Measurements from ENCODE around the gene REEP1. TPM values are rescaled to one million over a fixed set of nuclear protein-coding genes. Genes with fewer than 3 reads are reported as not detected.
A peak's percentile ranks its signal among the peaks of the same experiment; 100 is the strongest.
"Not testable (repeated sequence)": the region's sequence is repeated elsewhere in the genome, so short reads cannot be mapped to it uniquely, and the experiment has no call there.

REEP1 gene
- total RNA-seq, 6 experiments from 2014 or later: 0.61 to 1.8 (median 0.85) TPM

GRCh38 chr2:86251840-86252266 is 85.6 kb downstream of the REEP1 start:
- peak in 3 of 4 donors; percentile 26 to 53 (median 28) for ATAC-seq
- TF ChIP-seq POLR2A (IDR thresholded peaks at IDR 0.05): no peak
- TF ChIP-seq, protein P1, sequence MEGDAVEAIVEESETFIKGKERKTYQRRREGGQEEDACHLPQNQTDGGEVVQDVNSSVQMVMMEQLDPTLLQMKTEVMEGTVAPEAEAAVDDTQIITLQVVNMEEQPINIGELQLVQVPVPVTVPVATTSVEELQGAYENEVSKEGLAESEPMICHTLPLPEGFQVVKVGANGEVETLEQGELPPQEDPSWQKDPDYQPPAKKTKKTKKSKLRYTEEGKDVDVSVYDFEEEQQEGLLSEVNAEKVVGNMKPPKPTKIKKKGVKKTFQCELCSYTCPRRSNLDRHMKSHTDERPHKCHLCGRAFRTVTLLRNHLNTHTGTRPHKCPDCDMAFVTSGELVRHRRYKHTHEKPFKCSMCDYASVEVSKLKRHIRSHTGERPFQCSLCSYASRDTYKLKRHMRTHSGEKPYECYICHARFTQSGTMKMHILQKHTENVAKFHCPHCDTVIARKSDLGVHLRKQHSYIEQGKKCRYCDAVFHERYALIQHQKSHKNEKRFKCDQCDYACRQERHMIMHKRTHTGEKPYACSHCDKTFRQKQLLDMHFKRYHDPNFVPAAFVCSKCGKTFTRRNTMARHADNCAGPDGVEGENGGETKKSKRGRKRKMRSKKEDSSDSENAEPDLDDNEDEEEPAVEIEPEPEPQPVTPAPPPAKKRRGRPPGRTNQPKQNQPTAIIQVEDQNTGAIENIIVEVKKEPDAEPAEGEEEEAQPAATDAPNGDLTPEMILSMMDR (IDR thresholded peaks at IDR 0.05): no peak
- Histone ChIP-seq H3K27me3 (no peaks in the 10 kb centered on the region), H3K27ac (no peak overlapping the region), H3K4me3 (no peak overlapping the region), H3K36me3 (no peaks in the 10 kb centered on the region), H3K9me3 (no peaks in the 10 kb centered on the region), H3K4me1 (no peaks in the 10 kb centered on the region)
- intact Hi-C loops (cut with DNase I): no loop called here
- 81% methylated on average over 9 of the region's 10 CpGs for WGBS (ENCODE audit: insufficient coverage, low coverage, low lambda C conversion rate, missing lambda C conversion rate)
- DNase-seq: peak in 1 of 3 donors; percentile 37

DNA sequence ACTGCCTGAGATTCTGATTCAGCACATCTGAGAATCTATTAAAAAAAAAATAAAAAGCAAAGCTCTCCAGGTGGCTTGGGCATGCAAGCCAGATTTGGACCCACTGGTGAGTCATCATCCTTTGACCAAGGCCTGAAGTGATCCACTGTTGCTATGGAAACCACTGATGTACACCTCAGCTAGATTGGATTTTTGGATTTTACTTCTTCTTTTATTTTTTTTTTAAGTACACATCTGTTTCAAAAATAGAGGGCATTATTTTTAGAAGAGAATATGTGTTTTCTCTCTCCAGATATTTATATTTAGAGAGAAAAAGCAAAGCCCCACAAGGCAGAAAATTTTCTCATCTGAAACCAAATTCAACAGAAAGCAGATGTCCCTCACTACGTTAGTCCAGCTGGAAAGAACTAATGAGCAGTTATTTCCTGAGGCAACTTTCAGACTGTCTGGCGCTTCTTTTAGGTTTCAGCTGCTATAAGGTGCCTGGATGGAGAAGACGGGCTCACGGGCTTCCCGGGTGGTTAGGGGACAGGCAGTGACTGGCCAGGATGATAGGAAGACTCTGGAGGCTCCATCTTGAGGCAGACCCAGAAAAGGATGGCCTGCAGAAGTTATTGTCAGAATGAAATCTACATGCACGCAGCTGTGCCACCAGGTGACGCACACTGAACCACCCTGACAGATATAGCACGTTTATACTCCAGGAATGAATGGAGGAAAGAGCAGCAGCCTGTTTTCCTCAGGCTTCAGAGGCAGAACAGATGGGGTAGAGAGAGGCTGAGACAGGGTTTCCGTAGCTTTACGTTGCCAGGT is 87.6 kb downstream of the REEP1 start:
- no peaks in the 10 kb centered on the region for H3K27me3 ChIP-seq
- WGBS (ENCODE audit: insufficient coverage, low coverage, low lambda C conversion rate, missing lambda C conversion rate): 81% methylated on average over 9 of the region's 10 CpGs
- no peak overlapping the region for H3K27ac ChIP-seq
- H3K9me3 ChIP-seq: no peaks in the 10 kb centered on the region
- H3K4me3 ChIP-seq: no peak overlapping the region
- intact Hi-C loops (cut with DNase I): no loop called here
- ATAC-seq (no peak), DNase-seq (no peak)
- H3K36me3 ChIP-seq: no peaks in the 10 kb centered on the region
- TF ChIP-seq, protein P1 (IDR thresholded peaks at IDR 0.05): no peak
- no peak for TF ChIP-seq POLR2A (IDR thresholded peaks at IDR 0.05)
- H3K4me1 ChIP-seq: no peaks in the 10 kb centered on the region

DNA sequence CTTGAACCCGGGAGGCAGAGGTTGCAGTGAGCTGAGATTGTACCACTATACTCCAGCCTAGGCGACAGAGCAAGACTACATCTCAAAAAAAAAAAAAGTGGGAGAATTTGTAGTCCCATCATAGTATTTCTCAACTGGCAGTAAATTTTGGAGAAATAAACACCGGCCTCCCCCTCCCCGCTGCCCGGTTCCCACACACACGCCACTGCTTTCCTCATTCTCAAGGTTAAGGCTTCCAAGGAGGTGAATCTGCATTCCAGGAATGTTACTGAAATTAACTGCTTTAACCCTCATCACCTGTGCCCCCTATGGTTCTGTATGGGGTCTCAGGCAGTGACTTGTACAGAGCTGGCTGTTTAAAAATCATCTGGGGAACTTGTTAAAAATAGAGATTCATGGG is 88.2 kb downstream of the REEP1 start:
- Histone ChIP-seq H3K27ac (no peak overlapping the region), H3K27me3 (no peaks in the 10 kb centered on the region), H3K9me3 (no peaks in the 10 kb centered on the region), H3K36me3 (no peaks in the 10 kb centered on the region), H3K4me3 (no peak overlapping the region), H3K4me1 (no peaks in the 10 kb centered on the region)
- DNase-seq (no peak), ATAC-seq (no peak)
- no peak for TF ChIP-seq POLR2A (IDR thresholded peaks at IDR 0.05)
- TF ChIP-seq, protein P1 (IDR thresholded peaks at IDR 0.05): no peak
- 41% methylated on average over 2 of the region's 6 CpGs for WGBS (ENCODE audit: insufficient coverage, low coverage, low lambda C conversion rate, missing lambda C conversion rate)
- intact Hi-C loops (cut with DNase I): no loop called here

- DNase-seq; intact Hi-C loops (cut with DNase I); H3K27me3 ChIP-seq; H3K4me3 ChIP-seq; H3K27ac ChIP-seq; ATAC-seq; H3K36me3 ChIP-seq; H3K9me3 ChIP-seq; H3K4me1 ChIP-seq: not testable (repeated sequence)
- WGBS (ENCODE audit: insufficient coverage, low coverage, low lambda C conversion rate, missing lambda C conversion rate): 100% methylated on average over 2 of the region's 5 CpGs
Measured at GRCh38 chr2:86245222-86245621, 92.2 kb downstream of the REEP1 start.

GRCh38 chr2:86244781-86245180 is 92.6 kb downstream of the REEP1 start:
- H3K27ac ChIP-seq; H3K36me3 ChIP-seq; H3K9me3 ChIP-seq; H3K4me1 ChIP-seq; H3K27me3 ChIP-seq; DNase-seq; H3K4me3 ChIP-seq; intact Hi-C loops (cut with DNase I); ATAC-seq: not testable (repeated sequence)
- 90% methylated on average over 3 of the region's 5 CpGs for WGBS (ENCODE audit: insufficient coverage, low coverage, low lambda C conversion rate, missing lambda C conversion rate)
